Iris pigment epithelial cell (primary cell): ENCODE measurements around the gene FAM107A.
A peak's percentile ranks its signal among the peaks of the same experiment; 100 is the strongest.

Experiments used
- DNase-seq: peaks from one replicate; pipeline ENCODE4 v3.0.0-alpha.2; 2011; ENCODE audit warnings: low read depth

Gene FAM107A

GRCh38 chr3:58591517-58592510 is 14.6 kb upstream of the FAM107A start:
- DNase-seq, result peak; percentile 29

GRCh38 chr3:58588030-58588614 is 10.9 kb upstream of the FAM107A start:
- DNase-seq, result peak; percentile 35

GRCh38 chr3:58586776-58587192 is 9.6 kb upstream of the FAM107A start:
- no peak for DNase-seq

GRCh38 chr3:58585994-58586393 is 8.8 kb upstream of the FAM107A start:
- peak; percentile 15 for DNase-seq

- peak; percentile 66 for DNase-seq
Measured at GRCh38 chr3:58585005-58585786, 8.0 kb upstream of the FAM107A start.

- DNase-seq, result no peak
Measured at GRCh38 chr3:58584690-58585004, 7.5 kb upstream of the FAM107A start.

- DNase-seq, result no peak
Measured at GRCh38 chr3:58581328-58582091, 4.3 kb upstream of the FAM107A start.

- DNase-seq, result no peak
Measured at GRCh38 chr3:58580826-58581327, 3.7 kb upstream of the FAM107A start.

- no peak for DNase-seq
Measured at GRCh38 chr3:58578873-58579272, 1.7 kb upstream of the FAM107A start.

GRCh38 chr3:58576716-58577115 is 475 bp downstream of the FAM107A start:
- DNase-seq, result no peak

- no peak for DNase-seq
Measured at GRCh38 chr3:58575971-58576652, 1.1 kb downstream of the FAM107A start.

- no peak for DNase-seq
Measured at GRCh38 chr3:58574682-58575081, 2.5 kb downstream of the FAM107A start.

GRCh38 chr3:58574106-58574505 is 3.1 kb downstream of the FAM107A start:
- no peak for DNase-seq

GRCh38 chr3:58573640-58574039 is 3.6 kb downstream of the FAM107A start:
- DNase-seq, result no peak

- DNase-seq, result no peak
Measured at GRCh38 chr3:58572634-58573230, 4.5 kb downstream of the FAM107A start.

GRCh38 chr3:58572013-58572633 is 5.1 kb downstream of the FAM107A start:
- DNase-seq, result no peak

- no peak for DNase-seq
Measured at GRCh38 chr3:58570851-58571250, 6.3 kb downstream of the FAM107A start.

GRCh38 chr3:58569287-58570001 is 7.7 kb downstream of the FAM107A start:
- no peak for DNase-seq

GRCh38 chr3:58568572-58569286 is 8.5 kb downstream of the FAM107A start:
- DNase-seq, result peak; percentile 59
